ENCODE data around the gene VEGFB. TPM values are rescaled to one million over a fixed set of nuclear protein-coding genes. Genes with fewer than 3 reads are reported as not detected.

The VEGFB gene
- polyA plus RNA-seq, 3 donors = 0.40 to 5.6 TPM; not detected in 1

DNA sequence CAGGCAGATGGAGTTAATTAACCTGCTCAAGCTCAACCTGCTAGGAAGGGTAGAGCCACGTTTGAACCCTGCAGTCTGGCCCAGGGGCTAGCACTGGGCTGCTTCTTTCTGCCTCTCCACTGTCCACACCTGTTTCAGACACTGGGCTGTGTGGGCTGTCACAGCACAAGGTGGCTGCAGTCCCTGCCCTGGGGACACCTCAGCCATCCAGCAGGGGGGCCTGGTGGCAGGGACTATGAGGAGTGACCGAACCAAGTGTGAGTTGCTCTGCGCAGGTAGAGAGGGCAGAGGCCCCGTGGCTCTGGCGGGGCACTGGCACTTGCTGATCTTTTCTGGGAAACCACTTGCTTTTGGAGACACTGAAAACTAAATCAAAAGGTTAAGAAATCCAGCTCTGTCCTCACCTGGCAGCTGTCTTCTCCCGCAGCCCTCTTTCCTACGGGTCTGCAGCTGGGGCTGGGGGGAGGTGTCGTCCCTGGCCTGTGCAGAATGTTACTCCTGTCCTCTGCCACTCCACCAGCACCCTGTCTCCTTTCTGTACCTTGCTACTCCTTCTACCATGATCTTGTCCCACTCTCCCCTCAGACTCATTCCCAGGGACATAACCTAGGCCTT lies 44.3 kb downstream of the VEGFB start:
- peaks cover 3 to 6% of the 10 kb centered on the region in 2 donors for H3K4me1 ChIP-seq (ENCODE audit: control insufficient read depth in 1 of 2, insufficient read depth in 2 of 2, low read length in 2 of 2)
- no peak overlapping the region for H3K4me3 Mint-ChIP-seq
- H3K9me3 ChIP-seq (replicated peaks in 1 of 2; ENCODE audit: control insufficient read depth in 1 of 2, insufficient read depth in 1 of 2, low read length in 2 of 2) = no peaks in the 10 kb centered on the region
- WGBS (ENCODE audit: insufficient coverage) = 98% methylated on average over 7 of the region's 8 CpGs
- no peaks in the 10 kb centered on the region for H4K20me1 ChIP-seq (ENCODE audit: insufficient read depth, low read length)
- no peaks in the 10 kb centered on the region for H3K27me3 ChIP-seq (ENCODE audit: control insufficient read depth in 2 of 2, insufficient read depth in 2 of 2, low read length in 2 of 2)
- no peak overlapping the region for H3K4me3 ChIP-seq (replicated peaks in 1 of 3; ENCODE audit: low read depth in 2 of 3, low read length in 3 of 3)
- no peak overlapping the region for H3K4me2 ChIP-seq (replicated peaks; ENCODE audit: extremely low read depth, low read length, poor library complexity, severe bottlenecking)
- no peak for TF ChIP-seq CTCF (IDR thresholded peaks at IDR 0.05)
- no peak overlapping the region for H2AFZ ChIP-seq (ENCODE audit: insufficient read depth, low read depth, low read length, poor library complexity, severe bottlenecking)
- H3K27me3 Mint-ChIP-seq (ENCODE audit: low read depth in 3 of 3) = peaks cover 0 to 1% (median 0%) of the 10 kb centered on the region in 3 donors
- intact Hi-C loops (cut with micrococcal nuclease) = no loop called here
- peaks cover 27 to 43% of the 10 kb centered on the region in 2 donors for H3K36me3 Mint-ChIP-seq
- no peak overlapping the region for H3K9ac ChIP-seq (ENCODE audit: insufficient read depth, low read length, poor library complexity, severe bottlenecking)
- DNase-seq = no peak
- H3K27ac ChIP-seq (ENCODE audit: low read depth in 1 of 2, low read length in 2 of 2) = no peak overlapping the region
- peak overlapping the region in 1 of 7 donors; percentile 39 for H3K27ac Mint-ChIP-seq
- no peaks in the 10 kb centered on the region for H3K79me2 ChIP-seq (ENCODE audit: insufficient read depth, low read length)
- peaks cover 4 to 25% of the 10 kb centered on the region in 2 donors for H3K36me3 ChIP-seq (replicated peaks in 1 of 2; ENCODE audit: control insufficient read depth in 1 of 2, insufficient read depth in 2 of 2, low read length in 2 of 2)
- no peaks in the 10 kb centered on the region for H3K9me3 Mint-ChIP-seq
- peaks cover 10% of the 10 kb centered on the region for H3K4me1 Mint-ChIP-seq

GRCh38 chr11:64281957-64282770 lies 47.8 kb downstream of the VEGFB start:
- Histone ChIP-seq H2AFZ (ENCODE audit: insufficient read depth, low read depth, low read length, poor library complexity, severe bottlenecking) (no peak overlapping the region), H4K20me1 (ENCODE audit: insufficient read depth, low read length) (no peaks in the 10 kb centered on the region), H3K9me3 (replicated peaks in 1 of 2; ENCODE audit: control insufficient read depth in 1 of 2, insufficient read depth in 1 of 2, low read length in 2 of 2) (no peaks in the 10 kb centered on the region), H3K79me2 (ENCODE audit: insufficient read depth, low read length) (peaks cover 5% of the 10 kb centered on the region), H3K4me1 (ENCODE audit: control insufficient read depth in 1 of 2, insufficient read depth in 2 of 2, low read length in 2 of 2) (peaks cover 20 to 24% of the 10 kb centered on the region in 2 donors), H3K4me3 (replicated peaks in 1 of 3; ENCODE audit: low read depth in 2 of 3, low read length in 3 of 3) (no peak overlapping the region), H3K9ac (ENCODE audit: insufficient read depth, low read length, poor library complexity, severe bottlenecking) (no peak overlapping the region), H3K4me2 (replicated peaks; ENCODE audit: extremely low read depth, low read length, poor library complexity, severe bottlenecking) (no peak overlapping the region), H3K36me3 (replicated peaks in 1 of 2; ENCODE audit: control insufficient read depth in 1 of 2, insufficient read depth in 2 of 2, low read length in 2 of 2) (peaks cover 4 to 17% of the 10 kb centered on the region in 2 donors), H3K27me3 (ENCODE audit: control insufficient read depth in 2 of 2, insufficient read depth in 2 of 2, low read length in 2 of 2) (no peaks in the 10 kb centered on the region), H3K27ac (ENCODE audit: low read depth in 1 of 2, low read length in 2 of 2) (no peak overlapping the region)
- Mint-ChIP-seq H3K27ac (no peak overlapping the region), H3K36me3 (peaks cover 20 to 29% of the 10 kb centered on the region in 2 donors), H3K9me3 (no peaks in the 10 kb centered on the region), H3K4me1 (peaks cover 24% of the 10 kb centered on the region), H3K27me3 (ENCODE audit: low read depth in 3 of 3) (peaks cover 0 to 1% (median 1%) of the 10 kb centered on the region in 3 donors), H3K4me3 (no peak overlapping the region)
- no peak for TF ChIP-seq CTCF (IDR thresholded peaks at IDR 0.05)
- WGBS (ENCODE audit: insufficient coverage) = 96% methylated on average over 18 of the region's 22 CpGs
- DNase-seq = no peak
- intact Hi-C loops (cut with micrococcal nuclease) = no loop called here

All from CD14-positive monocyte (primary cell).